Loucy (cell line): ENCODE measurements around the gene KCNQ2.

Source experiments
- CTCF ChIP-seq: fragments of 200-600 bp; sonication (generic); conservative IDR thresholded peaks from 2 replicates; pipeline ENCODE4 v1.5.1; 2014; ENCODE audit warnings: mild to moderate bottlenecking, antibody characterized with exemption, low read length
- EZH2phosphoT487 ChIP-seq: fragments of 200-600 bp; IDR thresholded peaks from 2 replicates; pipeline ENCODE4 v1.6.1; 2018; ENCODE audit warnings: antibody characterized with exemption, mild to moderate bottlenecking, moderate library complexity, borderline replicate concordance

DNA sequence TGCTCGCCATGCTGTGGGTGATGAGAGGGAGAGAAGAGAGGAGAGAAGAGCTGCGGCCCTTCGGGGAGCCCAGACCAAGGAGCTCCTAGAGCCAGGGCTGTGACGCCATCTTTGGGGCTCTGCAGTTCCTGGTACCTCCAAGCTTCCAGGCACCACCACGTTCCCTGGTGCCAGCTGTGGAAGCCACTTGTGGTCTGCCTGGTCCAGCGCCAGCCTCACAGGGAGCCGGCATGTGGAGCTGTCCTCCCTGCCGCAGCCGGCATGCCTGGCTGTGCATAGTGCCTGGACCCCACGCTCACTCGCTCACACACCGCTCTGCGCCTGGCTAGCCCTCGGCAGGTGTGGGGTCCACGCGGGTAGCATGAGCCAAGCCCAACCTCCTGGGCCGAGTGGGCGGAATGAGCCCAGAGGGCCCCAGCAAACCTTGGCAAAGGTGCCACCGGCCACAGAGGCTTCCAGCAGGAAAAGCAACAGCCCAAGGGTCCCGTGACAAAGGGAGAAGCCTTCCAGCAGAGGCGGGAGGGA lies 92.0 kb downstream of the KCNQ2 start:
- TF ChIP-seq CTCF, result no peak
- no peak for TF ChIP-seq EZH2phosphoT487
